Measurements from ENCODE around the gene PHOSPHO2.
"Not testable (repeated sequence)": the region's sequence is repeated elsewhere in the genome, so short reads cannot be mapped to it uniquely, and the experiment has no call there.

The PHOSPHO2 gene

GRCh38 chr2:169684135-169684565 lies 10.1 kb upstream of the PHOSPHO2 start:
- DNase-seq (ENCODE audit: low spot score), result no peak

- not testable (repeated sequence) for DNase-seq (ENCODE audit: low spot score)
Observed at GRCh38 chr2:169684712-169685111, 9.6 kb upstream of the PHOSPHO2 start.

GRCh38 chr2:169686825-169687224 lies 7.4 kb upstream of the PHOSPHO2 start:
- not testable (repeated sequence) for DNase-seq (ENCODE audit: low spot score)

- DNase-seq (ENCODE audit: low spot score), result not testable (repeated sequence)
Observed at GRCh38 chr2:169687943-169688342, 6.3 kb upstream of the PHOSPHO2 start.

GRCh38 chr2:169690958-169691357 lies 3.3 kb upstream of the PHOSPHO2 start:
- DNase-seq (ENCODE audit: low spot score), result no peak

GRCh38 chr2:169692718-169693117 lies 1.6 kb upstream of the PHOSPHO2 start:
- no peak for DNase-seq (ENCODE audit: low spot score)

GRCh38 chr2:169693360-169693759 lies 909 bp upstream of the PHOSPHO2 start:
- no peak for DNase-seq (ENCODE audit: low spot score)

GRCh38 chr2:169694894-169695260 lies 608 bp downstream of the PHOSPHO2 start:
- DNase-seq (ENCODE audit: low spot score), result no peak

- no peak for DNase-seq (ENCODE audit: low spot score)
Observed at GRCh38 chr2:169696381-169696780, 2.1 kb downstream of the PHOSPHO2 start.

- DNase-seq (ENCODE audit: low spot score), result not testable (repeated sequence)
Observed at GRCh38 chr2:169699173-169699572, 4.9 kb downstream of the PHOSPHO2 start.

GRCh38 chr2:169702996-169703395 lies 8.7 kb downstream of the PHOSPHO2 start:
- DNase-seq (ENCODE audit: low spot score), result no peak

GRCh38 chr2:169704160-169704708 lies 10.0 kb downstream of the PHOSPHO2 start:
- DNase-seq (ENCODE audit: low spot score), result no peak

GRCh38 chr2:169705927-169706326 lies 11.7 kb downstream of the PHOSPHO2 start:
- no peak for DNase-seq (ENCODE audit: low spot score)

GRCh38 chr2:169707626-169708025 lies 13.4 kb downstream of the PHOSPHO2 start:
- no peak for DNase-seq (ENCODE audit: low spot score)

GRCh38 chr2:169709331-169709730 lies 15.1 kb downstream of the PHOSPHO2 start:
- no peak for DNase-seq (ENCODE audit: low spot score)

GRCh38 chr2:169709981-169710380 lies 15.7 kb downstream of the PHOSPHO2 start:
- DNase-seq (ENCODE audit: low spot score), result no peak

- no peak for DNase-seq (ENCODE audit: low spot score)
Observed at GRCh38 chr2:169711751-169712509, 17.7 kb downstream of the PHOSPHO2 start.

GRCh38 chr2:169712791-169713227 lies 18.5 kb downstream of the PHOSPHO2 start:
- no peak for DNase-seq (ENCODE audit: low spot score)

GRCh38 chr2:169713331-169713730 lies 19.1 kb downstream of the PHOSPHO2 start:
- DNase-seq (ENCODE audit: low spot score), result no peak

- DNase-seq (ENCODE audit: low spot score), result no peak
Observed at GRCh38 chr2:169714699-169715098, 20.4 kb downstream of the PHOSPHO2 start.

GRCh38 chr2:169715379-169716237 lies 21.3 kb downstream of the PHOSPHO2 start:
- no peak for DNase-seq (ENCODE audit: low spot score)

GRCh38 chr2:169716238-169716886 lies 22.1 kb downstream of the PHOSPHO2 start:
- DNase-seq (ENCODE audit: low spot score), result no peak

Measured in cerebellar cortex (tissue), 1 donor.